Prostate gland (tissue), 2 donors: Measurements from ENCODE around the gene FHIT.

Source experiments
- POLR2A ChIP-seq: fragments of 450-650 bp; IDR thresholded peaks from one replicate; pipeline ENCODE4 v1.6.1; 2016; ENCODE audit warnings: antibody characterized with exemption, mild to moderate bottlenecking
- POLR2AphosphoS5 ChIP-seq: sonication (generic); formaldehyde crosslinking; IDR thresholded peaks from one replicate; pipeline ENCODE4 v1.6.1; 2017; ENCODE audit warnings: antibody characterized with exemption
- TF ChIP-seq, protein P1 (sequence below), 4 experiments: fragments of 200-600 bp in 2 of 4; fragments of 450-650 bp in 2 of 4; sonication (generic) in 2 of 4; IDR thresholded peaks; 1 replicate in 3 of 4; 2 replicates in 1 of 4; pipeline ENCODE4 v1.5.1; 2016 to 2019; ENCODE audit warnings: antibody characterized with exemption in 4 of 4, mild to moderate bottlenecking in 2 of 4, moderate library complexity in 2 of 4

GRCh38 chr3:60754617-60755016 lies 496.6 kb downstream of the FHIT start:
- TF ChIP-seq, protein P1, sequence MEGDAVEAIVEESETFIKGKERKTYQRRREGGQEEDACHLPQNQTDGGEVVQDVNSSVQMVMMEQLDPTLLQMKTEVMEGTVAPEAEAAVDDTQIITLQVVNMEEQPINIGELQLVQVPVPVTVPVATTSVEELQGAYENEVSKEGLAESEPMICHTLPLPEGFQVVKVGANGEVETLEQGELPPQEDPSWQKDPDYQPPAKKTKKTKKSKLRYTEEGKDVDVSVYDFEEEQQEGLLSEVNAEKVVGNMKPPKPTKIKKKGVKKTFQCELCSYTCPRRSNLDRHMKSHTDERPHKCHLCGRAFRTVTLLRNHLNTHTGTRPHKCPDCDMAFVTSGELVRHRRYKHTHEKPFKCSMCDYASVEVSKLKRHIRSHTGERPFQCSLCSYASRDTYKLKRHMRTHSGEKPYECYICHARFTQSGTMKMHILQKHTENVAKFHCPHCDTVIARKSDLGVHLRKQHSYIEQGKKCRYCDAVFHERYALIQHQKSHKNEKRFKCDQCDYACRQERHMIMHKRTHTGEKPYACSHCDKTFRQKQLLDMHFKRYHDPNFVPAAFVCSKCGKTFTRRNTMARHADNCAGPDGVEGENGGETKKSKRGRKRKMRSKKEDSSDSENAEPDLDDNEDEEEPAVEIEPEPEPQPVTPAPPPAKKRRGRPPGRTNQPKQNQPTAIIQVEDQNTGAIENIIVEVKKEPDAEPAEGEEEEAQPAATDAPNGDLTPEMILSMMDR (IDR thresholded peaks at IDR 0.05), result no peak
- no peak for TF ChIP-seq POLR2A
- no peak for TF ChIP-seq POLR2AphosphoS5
